ENCODE data around the gene ZMAT2.
"Not testable (repeated sequence)": the region's sequence is repeated elsewhere in the genome, so short reads cannot be mapped to it uniquely, and the experiment has no call there.

ZMAT2 gene

DNA sequence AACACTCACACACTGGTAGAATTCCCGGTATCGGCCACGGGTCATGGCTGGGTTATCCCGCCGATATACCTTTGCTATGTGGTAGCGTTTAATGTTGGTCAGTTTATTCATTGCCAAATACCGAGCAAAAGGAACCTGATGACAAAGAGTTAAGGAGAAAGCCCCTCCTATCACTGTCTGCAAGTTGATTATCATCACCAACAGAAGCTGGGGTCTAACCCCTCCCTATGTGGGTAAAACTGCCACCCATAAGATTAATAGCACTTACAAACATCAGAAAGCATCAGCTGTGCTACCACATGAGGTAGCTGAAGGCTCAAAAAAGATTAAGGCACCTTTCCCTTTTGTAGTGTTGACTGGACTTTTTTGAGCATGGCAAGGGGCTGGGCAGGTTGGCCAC lies 21.3 kb upstream of the ZMAT2 start:
- H3K36me3 Mint-ChIP-seq (ENCODE audit: low read depth): peaks cover 95% of the 10 kb centered on the region
- H3K27ac Mint-ChIP-seq: no peak overlapping the region
- no peak overlapping the region for H3K4me3 Mint-ChIP-seq
- H3K27me3 Mint-ChIP-seq: no peaks in the 10 kb centered on the region
- no peaks in the 10 kb centered on the region for H3K9me3 Mint-ChIP-seq
- no peaks in the 10 kb centered on the region for H3K4me1 Mint-ChIP-seq (ENCODE audit: low read depth)
- intact Hi-C loops (cut with micrococcal nuclease): no loop called here

- Mint-ChIP-seq H3K27ac (peak overlapping the region; percentile 92), H3K4me3 (peak overlapping the region; percentile 98), H3K27me3 (no peaks in the 10 kb centered on the region), H3K9me3 (no peaks in the 10 kb centered on the region), H3K4me1 (ENCODE audit: low read depth) (peaks cover 26% of the 10 kb centered on the region), H3K36me3 (ENCODE audit: low read depth) (peaks cover 74% of the 10 kb centered on the region)
- intact Hi-C loops (cut with micrococcal nuclease): loop anchor here (2.0 to 10.0 kb wide), 3 partner anchors 43 to 286 kb away; partner anchors contain the start of genes ANKHD1, EIF4EBP3, IK and NDUFA2
Measured at GRCh38 chr5:140690376-140690932, 9.8 kb upstream of the ZMAT2 start.

- no peaks in the 10 kb centered on the region for H3K9me3 Mint-ChIP-seq
- peak within 1 kb of the TSS; percentile 98 for H3K4me3 Mint-ChIP-seq
- peaks cover 74% of the 10 kb centered on the region for H3K36me3 Mint-ChIP-seq (ENCODE audit: low read depth)
- peak within 1 kb of the TSS; percentile 92 for H3K27ac Mint-ChIP-seq
- H3K27me3 Mint-ChIP-seq: no peaks in the 10 kb centered on the region
- H3K4me1 Mint-ChIP-seq (ENCODE audit: low read depth): peaks cover 26% of the 10 kb centered on the region
- intact Hi-C loops (cut with micrococcal nuclease): loop anchor here (1.0 to 10.0 kb wide), 4 partner anchors 27 to 286 kb away; partner anchors contain the start of genes ANKHD1, EIF4EBP3, IK and NDUFA2
Measured at GRCh38 chr5:140690941-140691924, 9.0 kb upstream of the ZMAT2 start, which contains the start of the genes HARS1 and HARS2. TSS of gene HARS1 (minus strand) at chr5:140691370. CDS start at chr5:140691304, 66 bp downstream. TSS of gene HARS2 (plus strand) at chr5:140691455. CDS start at chr5:140691649, 194 bp downstream.

DNA sequence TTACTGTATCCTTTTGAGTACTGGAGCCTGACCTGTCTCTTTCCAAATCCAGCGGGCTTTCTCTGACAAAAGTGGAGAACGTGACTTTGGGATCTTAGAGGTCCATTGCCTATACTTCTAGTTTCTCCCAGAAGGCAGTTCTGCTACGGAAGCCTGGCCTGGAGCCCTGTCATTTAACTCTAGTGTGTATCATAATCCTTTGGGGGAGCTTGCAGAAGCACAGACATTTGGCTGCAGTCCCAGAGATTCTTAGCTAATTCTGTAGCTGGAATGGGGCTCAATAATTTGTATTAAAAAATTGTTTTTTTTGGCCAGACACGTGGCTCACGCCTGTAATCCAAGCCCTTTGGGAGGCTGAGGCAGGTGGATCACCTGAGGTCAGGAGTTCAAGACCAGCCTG lies 6.0 kb upstream of the ZMAT2 start:
- Mint-ChIP-seq H3K9me3 (no peaks in the 10 kb centered on the region), H3K36me3 (ENCODE audit: low read depth) (peaks cover 85% of the 10 kb centered on the region), H3K4me3 (no peak overlapping the region), H3K27ac (no peak overlapping the region), H3K27me3 (no peaks in the 10 kb centered on the region), H3K4me1 (ENCODE audit: low read depth) (peaks cover 26% of the 10 kb centered on the region)
- intact Hi-C loops (cut with micrococcal nuclease): loop anchor here (5.0 to 10.0 kb wide), 2 partner anchors 47 to 289 kb away; partner anchors contain the start of genes ANKHD1, IK and NDUFA2

DNA sequence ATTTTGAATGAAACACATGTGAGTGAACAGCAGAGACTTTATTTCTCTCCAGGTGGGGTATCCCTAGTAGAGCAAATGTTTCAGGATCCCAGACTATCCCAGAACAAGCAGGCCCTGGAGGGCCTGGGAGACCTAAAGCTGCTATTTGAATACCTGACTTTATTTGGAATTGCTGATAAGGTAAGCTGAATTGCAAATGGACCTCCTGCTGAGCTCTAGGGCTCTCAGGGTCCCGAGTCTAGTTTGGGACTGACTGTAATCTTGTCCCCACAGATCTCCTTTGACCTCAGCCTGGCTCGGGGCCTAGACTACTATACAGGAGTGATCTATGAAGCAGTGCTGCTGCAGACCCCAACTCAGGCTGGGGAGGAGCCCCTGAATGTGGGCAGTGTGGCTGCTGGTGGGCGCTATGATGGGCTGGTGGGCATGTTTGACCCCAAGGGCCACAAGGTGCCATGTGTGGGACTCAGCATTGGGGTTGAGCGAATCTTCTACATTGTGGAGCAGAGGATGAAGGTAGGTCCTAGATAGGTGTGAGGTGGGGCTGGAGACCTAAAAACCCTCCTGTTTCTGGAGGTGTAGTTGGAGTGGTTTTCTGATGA lies 3.3 kb upstream of the ZMAT2 start:
- H3K4me3 Mint-ChIP-seq: no peak overlapping the region
- no peak overlapping the region for H3K27ac Mint-ChIP-seq
- no peaks in the 10 kb centered on the region for H3K27me3 Mint-ChIP-seq
- peaks cover 88% of the 10 kb centered on the region for H3K36me3 Mint-ChIP-seq (ENCODE audit: low read depth)
- H3K9me3 Mint-ChIP-seq: no peaks in the 10 kb centered on the region
- intact Hi-C loops (cut with micrococcal nuclease): loop anchor here (10.0 kb wide), 1 partner anchor 292 kb away; the partner anchor contains the start of gene ANKHD1
- peaks cover 32% of the 10 kb centered on the region for H3K4me1 Mint-ChIP-seq (ENCODE audit: low read depth)

DNA sequence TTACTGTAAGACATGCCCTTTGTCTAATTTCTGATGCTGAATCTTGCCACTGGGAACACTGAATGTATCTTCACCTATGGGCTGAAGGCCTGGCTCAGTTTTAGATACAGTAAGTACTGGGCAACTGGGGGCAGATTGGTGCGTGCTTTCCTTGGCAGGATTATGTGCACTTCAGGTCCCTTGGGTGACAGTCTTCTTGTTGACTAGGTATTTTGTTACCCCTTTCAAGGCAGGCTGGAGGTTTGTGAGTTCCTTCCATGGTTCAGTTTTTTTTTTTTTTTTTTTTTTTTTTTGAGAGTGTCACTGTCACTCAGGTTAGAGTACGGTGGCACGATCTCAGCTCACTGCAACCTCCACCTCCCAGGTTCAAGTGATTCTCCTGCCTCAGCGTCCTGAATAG lies 7.6 kb downstream of the ZMAT2 start:
- peaks cover 29% of the 10 kb centered on the region for H3K4me1 Mint-ChIP-seq (ENCODE audit: low read depth)
- H3K4me3 Mint-ChIP-seq: no peak overlapping the region
- no peaks in the 10 kb centered on the region for H3K27me3 Mint-ChIP-seq
- H3K27ac Mint-ChIP-seq: no peak overlapping the region
- H3K9me3 Mint-ChIP-seq: no peaks in the 10 kb centered on the region
- intact Hi-C loops (cut with micrococcal nuclease): no loop called here
- peaks cover 60% of the 10 kb centered on the region for H3K36me3 Mint-ChIP-seq (ENCODE audit: low read depth)

DNA sequence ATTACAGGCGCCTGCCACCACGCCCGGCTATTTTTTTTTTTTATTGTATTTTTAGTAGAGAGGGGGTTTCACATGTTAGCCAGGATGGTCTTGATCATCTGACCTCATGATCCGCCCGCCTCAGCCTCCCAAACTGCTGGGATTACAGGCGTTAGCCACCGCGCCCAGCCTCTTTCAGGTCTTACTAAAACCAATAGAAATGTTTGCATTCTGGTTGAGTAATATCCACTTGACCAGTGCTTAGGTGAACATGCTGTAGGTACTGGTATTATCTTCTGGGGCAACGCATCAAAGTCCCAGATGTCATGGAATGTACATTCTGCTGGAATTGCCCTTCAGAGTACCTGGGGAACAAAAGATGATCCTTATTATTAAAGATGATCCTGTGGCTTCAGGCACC lies 8.5 kb downstream of the ZMAT2 start:
- intact Hi-C loops (cut with micrococcal nuclease); H3K4me3 Mint-ChIP-seq; H3K9me3 Mint-ChIP-seq; H3K27me3 Mint-ChIP-seq; H3K27ac Mint-ChIP-seq: not testable (repeated sequence)
- Mint-ChIP-seq H3K36me3 (ENCODE audit: low read depth) (peaks cover 50% of the 10 kb centered on the region), H3K4me1 (ENCODE audit: low read depth) (peaks cover 33% of the 10 kb centered on the region)

- Mint-ChIP-seq H3K9me3 (no peaks in the 10 kb centered on the region), H3K27me3 (no peaks in the 10 kb centered on the region), H3K27ac (peak overlapping the region; percentile 95), H3K4me1 (ENCODE audit: low read depth) (peaks cover 33% of the 10 kb centered on the region), H3K4me3 (peak overlapping the region; percentile 87), H3K36me3 (ENCODE audit: low read depth) (peaks cover 27% of the 10 kb centered on the region)
- intact Hi-C loops (cut with micrococcal nuclease): loop anchor here (1.0 to 5.0 kb wide), 3 partner anchors 11 to 164 kb away; partner anchors contain the start of genes EIF4EBP3, WDR55 and ZMAT2
Measured at GRCh38 chr5:140710899-140711552, 10.8 kb downstream of the ZMAT2 start.

GRCh38 chr5:140711794-140712193 lies 11.5 kb downstream of the ZMAT2 start:
- Mint-ChIP-seq H3K27me3 (no peaks in the 10 kb centered on the region), H3K9me3 (no peaks in the 10 kb centered on the region), H3K36me3 (ENCODE audit: low read depth) (peaks cover 20% of the 10 kb centered on the region), H3K27ac (peak overlapping the region; percentile 95), H3K4me3 (no peak overlapping the region), H3K4me1 (ENCODE audit: low read depth) (peaks cover 33% of the 10 kb centered on the region)
- intact Hi-C loops (cut with micrococcal nuclease): loop anchor here (1.0 to 5.0 kb wide), 3 partner anchors 11 to 164 kb away; partner anchors contain the start of genes EIF4EBP3, WDR55 and ZMAT2

DNA sequence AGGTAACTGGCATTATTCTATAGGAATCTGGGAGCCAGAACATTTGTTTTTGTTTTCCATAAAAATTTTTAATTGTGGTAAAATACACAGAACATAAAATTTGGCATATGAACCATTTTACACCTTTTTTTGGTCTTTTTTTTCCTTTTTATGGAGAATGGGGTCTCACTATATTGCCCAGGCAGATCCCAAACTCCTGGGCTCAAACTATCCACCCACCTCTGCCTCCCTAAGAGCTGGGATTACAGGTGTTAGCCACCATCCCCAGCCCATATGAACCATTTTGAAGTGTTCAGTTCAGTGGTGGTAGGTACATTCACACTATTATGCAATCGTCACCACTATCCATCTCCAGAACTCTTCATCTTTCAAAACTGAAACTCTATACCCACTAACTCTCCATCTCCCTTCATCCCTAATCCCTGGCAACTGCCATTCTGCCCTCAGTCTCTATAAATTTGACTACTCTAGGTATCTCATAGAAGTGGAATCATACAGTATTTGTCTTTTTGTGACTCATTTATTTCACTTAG lies 13.4 kb downstream of the ZMAT2 start:
- no peaks in the 10 kb centered on the region for H3K9me3 Mint-ChIP-seq
- intact Hi-C loops (cut with micrococcal nuclease): loop anchor here (5.0 kb wide), 1 partner anchor 166 kb away; the partner anchor contains the start of gene EIF4EBP3
- no peaks in the 10 kb centered on the region for H3K27me3 Mint-ChIP-seq
- H3K4me1 Mint-ChIP-seq (ENCODE audit: low read depth): peaks cover 38% of the 10 kb centered on the region
- H3K27ac Mint-ChIP-seq: no peak overlapping the region
- peaks cover 8% of the 10 kb centered on the region for H3K36me3 Mint-ChIP-seq (ENCODE audit: low read depth)
- H3K4me3 Mint-ChIP-seq: no peak overlapping the region

DNA sequence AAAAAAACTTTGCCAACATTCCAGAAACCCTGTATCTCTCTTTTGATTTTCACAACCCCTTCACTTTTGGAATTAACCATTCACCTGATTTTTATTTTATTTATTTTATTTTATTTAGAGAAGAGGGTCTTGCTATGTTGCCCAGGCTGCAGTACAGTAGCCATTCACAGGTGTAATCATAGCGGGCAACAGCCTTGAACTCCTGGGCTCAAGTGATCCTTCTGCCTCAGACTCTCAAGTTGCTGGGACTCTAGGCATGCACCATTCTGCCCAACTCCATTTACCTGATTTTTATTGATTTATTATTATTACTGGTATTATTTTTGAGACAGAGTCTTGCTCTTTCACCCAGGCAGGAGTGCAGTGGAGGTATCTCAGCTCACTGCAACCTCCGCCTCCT lies 16.0 kb downstream of the ZMAT2 start:
- H3K36me3 Mint-ChIP-seq (ENCODE audit: low read depth); H3K9me3 Mint-ChIP-seq; H3K27ac Mint-ChIP-seq; H3K4me3 Mint-ChIP-seq; H3K27me3 Mint-ChIP-seq; intact Hi-C loops (cut with micrococcal nuclease): not testable (repeated sequence)
- H3K4me1 Mint-ChIP-seq (ENCODE audit: low read depth): peaks cover 24% of the 10 kb centered on the region

- peak overlapping the region; percentile 12 for H3K27ac Mint-ChIP-seq
- H3K27me3 Mint-ChIP-seq: peaks cover 10% of the 10 kb centered on the region
- intact Hi-C loops (cut with micrococcal nuclease): no loop called here
- peaks cover 12% of the 10 kb centered on the region for H3K4me1 Mint-ChIP-seq (ENCODE audit: low read depth)
- no peak overlapping the region for H3K4me3 Mint-ChIP-seq
- H3K36me3 Mint-ChIP-seq (ENCODE audit: low read depth): no peaks in the 10 kb centered on the region
- H3K9me3 Mint-ChIP-seq: no peaks in the 10 kb centered on the region
Measured at GRCh38 chr5:140718266-140718592, 18.0 kb downstream of the ZMAT2 start.

DNA sequence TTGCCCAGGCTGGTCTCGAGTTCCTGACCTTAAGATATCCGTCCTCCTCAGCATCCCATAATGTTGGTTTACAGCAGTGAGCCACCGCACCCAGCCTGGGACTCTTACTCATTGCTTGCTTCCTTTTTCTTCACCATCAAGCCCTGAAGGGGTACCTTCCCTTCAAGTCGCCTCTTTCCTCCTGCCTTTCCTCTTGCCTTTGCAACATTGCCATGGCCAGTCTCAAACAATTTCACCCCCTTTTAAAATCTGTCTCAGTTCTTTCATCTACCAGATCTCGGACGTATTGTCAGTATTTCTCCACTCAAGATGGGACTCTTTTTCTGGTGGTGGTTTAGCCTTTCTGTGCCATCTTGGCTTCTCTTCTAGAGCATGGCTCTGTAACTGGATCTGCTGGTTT lies 20.5 kb downstream of the ZMAT2 start:
- not testable (repeated sequence) for H3K9me3 Mint-ChIP-seq; H3K4me3 Mint-ChIP-seq; H3K36me3 Mint-ChIP-seq (ENCODE audit: low read depth); H3K27ac Mint-ChIP-seq
- peaks cover 27% of the 10 kb centered on the region for H3K27me3 Mint-ChIP-seq
- intact Hi-C loops (cut with micrococcal nuclease): loop anchor here (2.0 kb wide), 1 partner anchor 358 kb away; no protein-coding TSS in a partner anchor
- H3K4me1 Mint-ChIP-seq (ENCODE audit: low read depth): peaks cover 14% of the 10 kb centered on the region
